GM19240 (cell line): ENCODE data around the gene ALCAM.
A peak's percentile ranks its signal among the peaks of the same experiment; 100 is the strongest.

Experiments
- DNase-seq: peaks from one replicate; pipeline ENCODE4 v3.0.0; 2011; ENCODE audit warnings: low spot score; ENCODE audit not compliant: insufficient read length

ALCAM gene

GRCh38 chr3:105483476-105483875, 116.8 kb downstream of the ALCAM start:
- DNase-seq, result no peak

GRCh38 chr3:105490045-105490444, 123.3 kb downstream of the ALCAM start:
- DNase-seq, result no peak

- no peak for DNase-seq
Observed at GRCh38 chr3:105493305-105493892, 126.7 kb downstream of the ALCAM start.

- DNase-seq, result no peak
Observed at GRCh38 chr3:105495021-105495420, 128.3 kb downstream of the ALCAM start.

GRCh38 chr3:105496343-105496742, 129.6 kb downstream of the ALCAM start:
- DNase-seq, result no peak

- no peak for DNase-seq
Observed at GRCh38 chr3:105497386-105497785, 130.7 kb downstream of the ALCAM start.

GRCh38 chr3:105499961-105500360, 133.3 kb downstream of the ALCAM start:
- no peak for DNase-seq

GRCh38 chr3:105502333-105502732, 135.6 kb downstream of the ALCAM start:
- no peak for DNase-seq

GRCh38 chr3:105503191-105503593, 136.5 kb downstream of the ALCAM start:
- no peak for DNase-seq

- DNase-seq, result no peak
Observed at GRCh38 chr3:105504440-105504951, 137.8 kb downstream of the ALCAM start.

- DNase-seq, result no peak
Observed at GRCh38 chr3:105505170-105505569, 138.5 kb downstream of the ALCAM start.

GRCh38 chr3:105511031-105511430, 144.3 kb downstream of the ALCAM start:
- DNase-seq, result no peak

- no peak for DNase-seq
Observed at GRCh38 chr3:105512061-105512460, 145.4 kb downstream of the ALCAM start.

- DNase-seq, result no peak
Observed at GRCh38 chr3:105513042-105513441, 146.3 kb downstream of the ALCAM start.

GRCh38 chr3:105513886-105514285, 147.2 kb downstream of the ALCAM start:
- no peak for DNase-seq

- no peak for DNase-seq
Observed at GRCh38 chr3:105515372-105515771, 148.7 kb downstream of the ALCAM start.

GRCh38 chr3:105516972-105517371, 150.3 kb downstream of the ALCAM start:
- DNase-seq, result no peak

GRCh38 chr3:105518203-105518602, 151.5 kb downstream of the ALCAM start:
- no peak for DNase-seq

- peak; percentile 6 for DNase-seq
Observed at GRCh38 chr3:105518806-105519418, 152.2 kb downstream of the ALCAM start.

- DNase-seq, result no peak
Observed at GRCh38 chr3:105521770-105522169, 155.1 kb downstream of the ALCAM start.

- no peak for DNase-seq
Observed at GRCh38 chr3:105523501-105523900, 156.8 kb downstream of the ALCAM start.

- DNase-seq, result no peak
Observed at GRCh38 chr3:105525531-105525930, 158.8 kb downstream of the ALCAM start.
